ENCODE data around the gene SPIRE1. TPM values are rescaled to one million over a fixed set of nuclear protein-coding genes. Genes with fewer than 3 reads are reported as not detected.

SPIRE1 gene
- total and polyA plus RNA-seq, 5 donors from 2014 or later: 0.13 to 2.7 (median 0.55) TPM; not detected in 1

DNA sequence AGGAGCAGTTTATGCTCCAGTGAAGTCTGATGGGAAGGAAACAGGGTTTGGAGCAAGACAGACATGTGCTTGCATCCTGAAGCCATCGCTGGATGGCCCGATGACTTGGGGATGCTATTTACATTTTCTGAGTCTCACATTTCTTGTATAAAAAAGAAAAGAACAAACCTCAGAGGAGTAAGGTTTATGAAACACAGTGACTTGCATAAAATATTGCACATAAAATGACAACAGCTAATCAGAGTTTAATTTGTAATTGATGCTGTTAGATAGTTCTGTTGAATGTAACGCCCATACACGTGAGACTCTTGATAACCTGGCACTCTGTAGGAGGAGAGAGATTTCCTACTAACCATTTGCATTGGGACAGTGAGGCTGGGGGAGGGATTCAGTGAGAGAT, 233.7 kb downstream of the SPIRE1 start:
- H3K27me3 ChIP-seq (ENCODE audit: control insufficient read depth, insufficient read depth, low read length): peaks cover 2% of the 10 kb centered on the region
- Mint-ChIP-seq H3K27ac (no peak overlapping the region), H3K36me3 (no peaks in the 10 kb centered on the region), H3K4me3 (no peak overlapping the region), H3K4me1 (peaks cover 0 to 8% (median 0%) of the 10 kb centered on the region in 4 donors), H3K9me3 (peaks cover 0 to 1% (median 0%) of the 10 kb centered on the region in 7 donors), H3K27me3 (peaks cover 23% of the 10 kb centered on the region)
- H3K9me3 ChIP-seq (ENCODE audit: control insufficient read depth in 2 of 2, low read length in 2 of 2): no peaks in the 10 kb centered on the region
- H3K4me3 ChIP-seq (ENCODE audit: low read depth, low read length): no peak overlapping the region
- ATAC-seq (ENCODE audit: low read depth in 2 of 2) (no peak), DNase-seq (no peak)
- peaks cover 4% of the 10 kb centered on the region for H3K4me1 ChIP-seq (ENCODE audit: control insufficient read depth, insufficient read depth, low read length, poor library complexity, severe bottlenecking)
- H3K27ac ChIP-seq (ENCODE audit: insufficient read depth, low read length, poor library complexity, severe bottlenecking): no peak overlapping the region
- no peaks in the 10 kb centered on the region for H3K36me3 ChIP-seq (ENCODE audit: control insufficient read depth, insufficient read depth, low read length)

DNA sequence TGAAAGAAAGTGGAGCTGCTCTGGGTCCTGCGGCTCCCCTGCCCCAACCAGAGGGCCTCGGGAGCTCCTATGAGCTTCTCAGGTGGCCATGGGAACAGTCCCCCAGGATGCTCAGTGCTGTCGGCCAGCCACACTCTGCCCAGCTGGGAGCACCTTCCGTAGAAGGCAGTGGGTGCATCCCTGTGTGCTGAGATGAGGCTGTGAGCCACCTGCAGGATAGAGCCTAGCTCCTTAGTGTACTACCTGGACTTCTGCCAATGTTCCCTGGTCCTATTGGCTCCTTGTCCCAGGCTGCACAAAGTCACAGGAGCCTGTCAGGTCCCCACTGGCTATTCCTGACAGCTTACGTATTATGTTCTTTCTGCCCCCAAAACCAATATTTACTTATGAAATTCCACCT, 234.1 kb downstream of the SPIRE1 start:
- Histone ChIP-seq H3K9me3 (ENCODE audit: control insufficient read depth in 2 of 2, low read length in 2 of 2) (no peaks in the 10 kb centered on the region), H3K4me1 (ENCODE audit: control insufficient read depth, insufficient read depth, low read length, poor library complexity, severe bottlenecking) (peaks cover 4% of the 10 kb centered on the region), H3K4me3 (ENCODE audit: low read depth, low read length) (no peak overlapping the region), H3K27me3 (ENCODE audit: control insufficient read depth, insufficient read depth, low read length) (peaks cover 2% of the 10 kb centered on the region), H3K36me3 (ENCODE audit: control insufficient read depth, insufficient read depth, low read length) (no peaks in the 10 kb centered on the region), H3K27ac (ENCODE audit: insufficient read depth, low read length, poor library complexity, severe bottlenecking) (no peak overlapping the region)
- Mint-ChIP-seq H3K27me3 (peaks cover 27% of the 10 kb centered on the region), H3K27ac (no peak overlapping the region), H3K9me3 (peaks cover 0 to 1% (median 0%) of the 10 kb centered on the region in 7 donors), H3K36me3 (no peaks in the 10 kb centered on the region), H3K4me3 (no peak overlapping the region), H3K4me1 (peaks cover 0 to 10% (median under 1%) of the 10 kb centered on the region in 4 donors)
- DNase-seq (no peak), ATAC-seq (ENCODE audit: low read depth in 2 of 2) (no peak)

DNA sequence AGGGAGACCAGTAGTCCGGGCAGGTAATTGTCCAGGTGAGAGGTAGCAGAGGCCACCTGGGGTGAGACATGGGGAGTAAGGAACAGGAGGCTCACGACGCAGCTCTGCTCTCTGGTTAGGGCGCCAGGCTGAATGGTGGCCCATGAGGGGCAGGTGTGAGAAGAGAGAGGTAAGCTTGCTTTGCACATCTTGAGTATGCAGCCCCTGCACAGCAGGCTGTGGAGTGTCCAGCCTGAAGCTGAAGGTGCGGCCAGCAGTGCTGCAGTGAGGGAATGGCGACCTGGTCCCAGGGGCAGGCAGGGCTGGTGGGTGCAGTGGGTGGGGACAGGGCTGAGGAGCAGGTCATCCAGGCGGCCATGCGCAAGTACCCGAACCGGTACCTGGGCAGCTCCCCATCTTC, 234.5 kb downstream of the SPIRE1 start:
- Histone ChIP-seq H3K4me1 (ENCODE audit: control insufficient read depth, insufficient read depth, low read length, poor library complexity, severe bottlenecking) (peaks cover 4% of the 10 kb centered on the region), H3K27me3 (ENCODE audit: control insufficient read depth, insufficient read depth, low read length) (peaks cover 4% of the 10 kb centered on the region), H3K4me3 (ENCODE audit: low read depth, low read length) (no peak overlapping the region), H3K9me3 (ENCODE audit: control insufficient read depth in 2 of 2, low read length in 2 of 2) (no peaks in the 10 kb centered on the region), H3K36me3 (ENCODE audit: control insufficient read depth, insufficient read depth, low read length) (no peaks in the 10 kb centered on the region), H3K27ac (ENCODE audit: insufficient read depth, low read length, poor library complexity, severe bottlenecking) (no peak overlapping the region)
- H3K36me3 Mint-ChIP-seq: peaks cover 1% of the 10 kb centered on the region
- DNase-seq: no peak
- H3K4me3 Mint-ChIP-seq: no peak overlapping the region
- H3K27me3 Mint-ChIP-seq: peaks cover 31% of the 10 kb centered on the region
- H3K27ac Mint-ChIP-seq: no peak overlapping the region
- ATAC-seq (ENCODE audit: low read depth in 2 of 2): no peak
- H3K4me1 Mint-ChIP-seq: peaks cover 0 to 14% (median 2%) of the 10 kb centered on the region in 4 donors
- peaks cover 0 to 1% (median 0%) of the 10 kb centered on the region in 7 donors for H3K9me3 Mint-ChIP-seq

DNA sequence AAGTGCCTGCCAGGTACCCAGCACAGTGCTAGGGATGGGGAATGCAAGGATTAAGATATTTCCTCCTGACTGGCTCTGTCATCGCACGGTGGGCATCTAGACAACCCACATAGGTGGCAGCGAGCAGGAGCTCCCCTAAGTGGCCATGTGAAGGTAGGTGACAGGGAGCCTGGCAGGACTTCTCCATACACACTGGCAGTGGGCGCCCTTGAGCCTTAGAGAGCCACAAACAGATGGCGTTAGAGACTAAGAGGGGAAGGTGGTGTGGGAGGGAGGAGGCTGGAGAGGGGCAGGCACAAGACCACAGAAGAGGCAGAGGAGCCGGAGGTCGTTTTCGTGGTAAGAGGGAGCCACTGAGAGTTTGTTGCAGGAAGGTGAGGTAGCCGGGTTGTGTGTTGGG, 235.0 kb downstream of the SPIRE1 start:
- H3K4me3 Mint-ChIP-seq: no peak overlapping the region
- Histone ChIP-seq H3K9me3 (ENCODE audit: control insufficient read depth in 2 of 2, low read length in 2 of 2) (no peaks in the 10 kb centered on the region), H3K4me3 (ENCODE audit: low read depth, low read length) (no peak overlapping the region), H3K4me1 (ENCODE audit: control insufficient read depth, insufficient read depth, low read length, poor library complexity, severe bottlenecking) (peaks cover 4% of the 10 kb centered on the region), H3K36me3 (ENCODE audit: control insufficient read depth, insufficient read depth, low read length) (no peaks in the 10 kb centered on the region), H3K27ac (ENCODE audit: insufficient read depth, low read length, poor library complexity, severe bottlenecking) (no peak overlapping the region), H3K27me3 (ENCODE audit: control insufficient read depth, insufficient read depth, low read length) (peaks cover 5% of the 10 kb centered on the region)
- peaks cover 0 to 1% (median 0%) of the 10 kb centered on the region in 7 donors for H3K9me3 Mint-ChIP-seq
- peaks cover 3% of the 10 kb centered on the region for H3K36me3 Mint-ChIP-seq
- H3K4me1 Mint-ChIP-seq: peaks cover 0 to 15% (median 2%) of the 10 kb centered on the region in 4 donors
- no peak overlapping the region for H3K27ac Mint-ChIP-seq
- H3K27me3 Mint-ChIP-seq: peaks cover 36% of the 10 kb centered on the region
- no peak for ATAC-seq (ENCODE audit: low read depth in 2 of 2)
- DNase-seq: peak in 1 of 3 donors; percentile 29

DNA sequence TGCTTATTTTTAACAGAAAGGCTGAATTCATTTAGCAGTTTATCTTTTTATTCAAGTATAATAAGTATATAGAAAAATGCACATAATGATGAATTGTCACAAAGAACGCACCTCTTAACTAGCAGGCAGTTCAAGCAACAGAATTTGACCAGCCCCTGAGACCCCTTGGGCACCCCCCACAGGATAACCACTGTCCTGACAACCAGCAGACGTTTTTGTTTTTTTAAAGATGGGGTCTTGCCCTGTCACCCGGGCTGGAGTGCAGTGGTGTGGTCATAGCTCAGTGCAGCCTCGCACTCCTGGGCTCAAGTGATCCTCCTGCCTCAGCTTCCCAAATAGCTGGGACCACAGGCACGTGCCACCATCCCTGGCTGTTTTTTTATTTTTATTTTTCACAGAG, 236.2 kb downstream of the SPIRE1 start:
- peaks cover 3% of the 10 kb centered on the region for H3K36me3 Mint-ChIP-seq
- H3K4me3 Mint-ChIP-seq: peak overlapping the region in 1 of 4 donors; percentile 70
- H3K4me1 Mint-ChIP-seq: peaks cover 0 to 15% (median 2%) of the 10 kb centered on the region in 4 donors

DNA sequence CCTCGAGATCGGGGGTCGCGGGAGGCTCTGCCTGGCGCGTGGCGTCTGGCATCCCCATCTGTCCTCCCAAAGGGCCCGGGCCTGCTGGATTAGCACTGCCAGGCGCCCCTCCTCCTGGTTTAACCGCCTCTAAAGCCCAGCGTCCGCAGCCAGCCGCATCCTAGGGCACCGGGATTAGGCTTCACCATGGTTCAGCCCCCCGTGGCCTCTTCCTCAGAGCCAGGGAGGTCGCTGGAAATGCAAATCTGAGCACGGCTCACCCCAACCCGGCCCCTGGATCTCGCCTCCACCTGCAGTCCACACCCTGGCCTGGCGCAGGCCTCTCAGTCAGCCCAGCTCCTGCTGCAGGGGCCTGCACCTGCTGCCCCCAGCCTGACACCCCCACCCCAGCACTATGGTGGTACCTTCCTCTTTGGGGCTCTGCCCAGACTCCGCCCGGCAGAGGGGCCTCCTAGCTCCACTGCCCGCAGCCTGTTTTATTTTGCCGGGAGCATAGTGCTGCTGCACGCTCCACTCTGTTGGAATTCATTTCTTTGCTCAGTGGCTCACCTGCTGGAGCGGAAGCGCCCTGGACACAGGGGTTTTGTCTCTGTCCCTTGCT, 237.0 kb downstream of the SPIRE1 start:
- Mint-ChIP-seq H3K27ac (no peak overlapping the region), H3K36me3 (peaks cover 3% of the 10 kb centered on the region), H3K4me3 (peak overlapping the region in 3 of 4 donors; percentile 68 to 83 (median 70)), H3K9me3 (peaks cover 0 to 1% (median 0%) of the 10 kb centered on the region in 7 donors), H3K4me1 (peaks cover 0 to 15% (median 2%) of the 10 kb centered on the region in 4 donors), H3K27me3 (peaks cover 40% of the 10 kb centered on the region)
- H3K4me3 ChIP-seq (ENCODE audit: low read depth, low read length): no peak overlapping the region
- no peak overlapping the region for H3K27ac ChIP-seq (ENCODE audit: insufficient read depth, low read length, poor library complexity, severe bottlenecking)
- peaks cover 4% of the 10 kb centered on the region for H3K4me1 ChIP-seq (ENCODE audit: control insufficient read depth, insufficient read depth, low read length, poor library complexity, severe bottlenecking)
- H3K36me3 ChIP-seq (ENCODE audit: control insufficient read depth, insufficient read depth, low read length): no peaks in the 10 kb centered on the region
- peaks cover 5% of the 10 kb centered on the region for H3K27me3 ChIP-seq (ENCODE audit: control insufficient read depth, insufficient read depth, low read length)
- no peak for DNase-seq
- H3K9me3 ChIP-seq (ENCODE audit: control insufficient read depth in 2 of 2, low read length in 2 of 2): no peaks in the 10 kb centered on the region
- ATAC-seq (ENCODE audit: low read depth in 2 of 2): no peak

More for the DNA sequence above, 236.2 kb downstream of the SPIRE1 start:
- ATAC-seq (ENCODE audit: low read depth in 2 of 2) (no peak), DNase-seq (no peak)
- peaks cover 5% of the 10 kb centered on the region for H3K27me3 ChIP-seq (ENCODE audit: control insufficient read depth, insufficient read depth, low read length)
- H3K27ac ChIP-seq (ENCODE audit: insufficient read depth, low read length, poor library complexity, severe bottlenecking): no peak overlapping the region
- Mint-ChIP-seq H3K9me3 (peaks cover 0 to 1% (median 0%) of the 10 kb centered on the region in 7 donors), H3K27ac (no peak overlapping the region), H3K27me3 (peaks cover 40% of the 10 kb centered on the region)
- no peaks in the 10 kb centered on the region for H3K36me3 ChIP-seq (ENCODE audit: control insufficient read depth, insufficient read depth, low read length)
- no peaks in the 10 kb centered on the region for H3K9me3 ChIP-seq (ENCODE audit: control insufficient read depth in 2 of 2, low read length in 2 of 2)
- no peak overlapping the region for H3K4me3 ChIP-seq (ENCODE audit: low read depth, low read length)
- H3K4me1 ChIP-seq (ENCODE audit: control insufficient read depth, insufficient read depth, low read length, poor library complexity, severe bottlenecking): peaks cover 4% of the 10 kb centered on the region

DNA sequence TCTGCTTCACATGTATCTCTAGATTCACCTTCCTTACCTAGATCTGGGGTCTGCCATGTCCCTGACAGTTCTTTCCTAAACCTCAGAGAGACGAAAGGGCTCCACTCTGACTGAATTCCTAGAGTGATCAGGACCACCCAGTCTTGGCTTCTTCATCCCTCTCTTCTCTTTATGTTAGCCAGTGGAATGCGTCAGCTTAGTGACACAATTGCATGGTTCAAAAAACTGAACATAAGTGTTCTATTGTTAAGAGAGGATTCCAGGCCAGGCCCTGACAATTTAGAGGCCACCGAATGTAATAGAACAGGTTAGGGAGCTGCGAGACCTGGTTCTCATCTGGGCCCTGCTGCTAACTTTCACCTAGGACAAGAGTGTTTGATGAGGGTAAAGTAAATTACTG, 240.2 kb downstream of the SPIRE1 start:
- no peak overlapping the region for H3K27ac ChIP-seq (ENCODE audit: insufficient read depth, low read length, poor library complexity, severe bottlenecking)
- Mint-ChIP-seq H3K4me1 (peaks cover 0 to 15% (median 2%) of the 10 kb centered on the region in 4 donors), H3K36me3 (peaks cover 3% of the 10 kb centered on the region), H3K9me3 (peaks cover 0 to 2% (median 0%) of the 10 kb centered on the region in 7 donors), H3K27me3 (peaks cover 42% of the 10 kb centered on the region), H3K4me3 (peak overlapping the region in 1 of 4 donors; percentile 3), H3K27ac (peak overlapping the region in 1 of 3 donors; percentile 1)
- H3K4me1 ChIP-seq (ENCODE audit: control insufficient read depth, insufficient read depth, low read length, poor library complexity, severe bottlenecking): peaks cover 4% of the 10 kb centered on the region
- ATAC-seq (ENCODE audit: low read depth in 2 of 2): no peak
- no peak for DNase-seq
- H3K27me3 ChIP-seq (ENCODE audit: control insufficient read depth, insufficient read depth, low read length): peaks cover 5% of the 10 kb centered on the region
- no peaks in the 10 kb centered on the region for H3K36me3 ChIP-seq (ENCODE audit: control insufficient read depth, insufficient read depth, low read length)
- no peak overlapping the region for H3K4me3 ChIP-seq (ENCODE audit: low read depth, low read length)
- no peaks in the 10 kb centered on the region for H3K9me3 ChIP-seq (ENCODE audit: control insufficient read depth in 2 of 2, low read length in 2 of 2)
